Cardiac muscle cell (in vitro differentiated cells and primary cell): ENCODE results near the gene CRMP1. TPM values are rescaled to one million over a fixed set of nuclear protein-coding genes. Genes with fewer than 3 reads are reported as not detected.

Experiments used
- DNase-seq, 2 donors: peaks; one replicate each; pipeline versions ENCODE4 v3.0.0 to v3.0.0-alpha.2; 2010 to 2017; ENCODE audit warnings: low read depth in 1 of 2, low spot score in 1 of 2
- H3K27ac ChIP-seq: fragments of 200-600 bp; sonication (generic); 2 replicates; pipeline ENCODE4 v1.5.1; 2016
- H3K27me3 ChIP-seq: fragments of 200-600 bp; sonication (generic); 2 replicates; pipeline ENCODE4 v1.6.0; 2016; ENCODE audit warnings: control low read depth
- H3K36me3 ChIP-seq: fragments of 200-600 bp; sonication (generic); 2 replicates; pipeline ENCODE4 v1.5.1; 2016; ENCODE audit warnings: control low read depth
- H3K4me1 ChIP-seq: fragments of 200-600 bp; sonication (generic); 2 replicates; pipeline ENCODE4 v1.8.1; 2017; ENCODE audit warnings: low read depth, mild to moderate bottlenecking, mixed run types
- H3K4me3 ChIP-seq: fragments of 200-600 bp; sonication (generic); 2 replicates; pipeline ENCODE4 v1.5.1; 2016; ENCODE audit warnings: mild to moderate bottlenecking
- H3K9me3 ChIP-seq: fragments of 200-600 bp; sonication (generic); 2 replicates; pipeline ENCODE4 v1.5.1; 2017; ENCODE audit warnings: low read depth, mild to moderate bottlenecking, control low read depth
- CTCF ChIP-seq: IDR thresholded peaks from 2 replicates; pipeline ENCODE4 v1.5.1; 2012; ENCODE audit warnings: low read depth, mild to moderate bottlenecking, low read length
- polyA plus RNA-seq: library from polyadenylated mRNA; unstranded; fragments of >200 nt; fragmentation: Nextera tagmentation; extraction: Ambion mirVana; gene quantifications from 2 replicates; pipeline ENCODE4 v1.2.1, GENCODE V29; 2016
- total RNA-seq: library from RNA; depleted of rRNA; stranded (reverse); fragments of >200 nt; gene quantifications from 2 replicates; pipeline ENCODE4 v1.2.3, GENCODE V29; 2016

CRMP1 gene
- total and polyA plus RNA-seq, 2 experiments from 2014 or later: 7.7 to 9.4 TPM

- Histone ChIP-seq H3K27ac (no peak overlapping the region), H3K27me3 (no peaks in the 10 kb centered on the region), H3K36me3 (peaks cover 7% of the 10 kb centered on the region), H3K9me3 (no peaks in the 10 kb centered on the region), H3K4me1 (no peaks in the 10 kb centered on the region), H3K4me3 (no peak overlapping the region)
- DNase-seq: no peak
- TF ChIP-seq CTCF: no peak
These were observed 102.4 kb downstream of the CRMP1 start for GRCh38 chr4:5790546-5790857.

GRCh38 chr4:5789141-5789540 lies 103.7 kb downstream of the CRMP1 start:
- no peak for DNase-seq
- no peak overlapping the region for H3K4me3 ChIP-seq
- H3K27me3 ChIP-seq: no peaks in the 10 kb centered on the region
- peaks cover 3% of the 10 kb centered on the region for H3K36me3 ChIP-seq
- no peak for TF ChIP-seq CTCF
- no peak overlapping the region for H3K27ac ChIP-seq
- no peaks in the 10 kb centered on the region for H3K9me3 ChIP-seq
- no peaks in the 10 kb centered on the region for H3K4me1 ChIP-seq

- no peak for DNase-seq
- H3K27me3 ChIP-seq: no peaks in the 10 kb centered on the region
- TF ChIP-seq CTCF: no peak
- H3K9me3 ChIP-seq: no peaks in the 10 kb centered on the region
- H3K27ac ChIP-seq: no peak overlapping the region
- H3K4me1 ChIP-seq: no peaks in the 10 kb centered on the region
- H3K36me3 ChIP-seq: no peaks in the 10 kb centered on the region
- H3K4me3 ChIP-seq: no peak overlapping the region
These were observed 104.7 kb downstream of the CRMP1 start for GRCh38 chr4:5788144-5788543.

- Histone ChIP-seq H3K36me3 (no peaks in the 10 kb centered on the region), H3K27me3 (no peaks in the 10 kb centered on the region), H3K4me3 (no peak overlapping the region), H3K27ac (no peak overlapping the region), H3K4me1 (no peaks in the 10 kb centered on the region), H3K9me3 (no peaks in the 10 kb centered on the region)
- TF ChIP-seq CTCF: no peak
- no peak for DNase-seq
These were observed 105.6 kb downstream of the CRMP1 start for GRCh38 chr4:5787311-5787710.

- Histone ChIP-seq H3K4me3 (no peak overlapping the region), H3K27me3 (no peaks in the 10 kb centered on the region), H3K9me3 (no peaks in the 10 kb centered on the region), H3K36me3 (no peaks in the 10 kb centered on the region), H3K27ac (no peak overlapping the region), H3K4me1 (no peaks in the 10 kb centered on the region)
- TF ChIP-seq CTCF: no peak
- DNase-seq: peak in 1 of 2 donors; percentile 61
These were observed 106.8 kb downstream of the CRMP1 start for GRCh38 chr4:5785806-5786680.
